T1000 (cell line): ENCODE measurements around the gene TPCN2.

Experiments used
- DNase-seq: peaks from one replicate; lab custom pipeline; 2025; ENCODE audit warnings: mixed read lengths; lab: John Stamatoyannopoulos, UW

Gene TPCN2

GRCh38 chr11:69113226-69113625 lies 64.5 kb downstream of the TPCN2 start:
- DNase-seq: no peak

GRCh38 chr11:69113646-69114340 lies 65.1 kb downstream of the TPCN2 start:
- no peak for DNase-seq

- no peak for DNase-seq
These were observed 65.6 kb downstream of the TPCN2 start for GRCh38 chr11:69114362-69114761.

GRCh38 chr11:69114811-69115523 lies 66.2 kb downstream of the TPCN2 start:
- no peak for DNase-seq

GRCh38 chr11:69115586-69116560 lies 67.1 kb downstream of the TPCN2 start:
- DNase-seq: no peak

GRCh38 chr11:69116671-69117070 lies 67.9 kb downstream of the TPCN2 start:
- no peak for DNase-seq

GRCh38 chr11:69119190-69119589 lies 70.5 kb downstream of the TPCN2 start:
- DNase-seq: no peak

- no peak for DNase-seq
These were observed 71.6 kb downstream of the TPCN2 start for GRCh38 chr11:69120096-69120875.

GRCh38 chr11:69121021-69121420 lies 72.3 kb downstream of the TPCN2 start:
- DNase-seq: no peak

- DNase-seq: no peak
These were observed 73.0 kb downstream of the TPCN2 start for GRCh38 chr11:69121621-69122325.

- DNase-seq: no peak
These were observed 73.5 kb downstream of the TPCN2 start for GRCh38 chr11:69122326-69122629.

GRCh38 chr11:69122630-69123431 lies 74.1 kb downstream of the TPCN2 start:
- DNase-seq: peak; percentile 84

GRCh38 chr11:69123593-69124545 lies 75.1 kb downstream of the TPCN2 start:
- no peak for DNase-seq

GRCh38 chr11:69125861-69126260 lies 77.1 kb downstream of the TPCN2 start:
- DNase-seq: no peak

GRCh38 chr11:69126286-69126685 lies 77.6 kb downstream of the TPCN2 start:
- DNase-seq: no peak

GRCh38 chr11:69127081-69127850 lies 78.5 kb downstream of the TPCN2 start:
- DNase-seq: no peak

- no peak for DNase-seq
These were observed 79.2 kb downstream of the TPCN2 start for GRCh38 chr11:69127884-69128283.

GRCh38 chr11:69129053-69129452 lies 80.3 kb downstream of the TPCN2 start:
- DNase-seq: no peak
